Esophagus mucosa (tissue), 1 donor: ENCODE data around the gene TICRR. TPM values are rescaled to one million over a fixed set of nuclear protein-coding genes. Genes with fewer than 3 reads are reported as not detected.
A peak's percentile ranks its signal among the peaks of the same experiment; 100 is the strongest.
"Not testable (repeated sequence)": the region's sequence is repeated elsewhere in the genome, so short reads cannot be mapped to it uniquely, and the experiment has no call there.

ENCODE experiments used
- ATAC-seq: fragments of 200-7000 bp; cut with Tn5 transposase; one replicate; pipeline ENCODE4 v1.9.1; 2020
- total RNA-seq: library from RNA; stranded (reverse); gene quantifications from one replicate; pipeline ENCODE4 v1.2.4, GENCODE V29; 2023
- donor health status: DM: yes; HTN: yes; CAD: no.

The TICRR gene
- total RNA-seq, result 17.0 TPM

- ATAC-seq, result peak; percentile 98
Observed at GRCh38 chr15:89575146-89575655, at the start of gene TICRR. Gene TICRR (plus strand): TSS chr15:89575469. CDS start chr15:89575587, 118 bp downstream.

GRCh38 chr15:89526181-89526580, 49.1 kb upstream of the TICRR start:
- ATAC-seq, result no peak

GRCh38 chr15:89526601-89527441, 48.4 kb upstream of the TICRR start:
- ATAC-seq, result no peak

- ATAC-seq, result no peak
Observed at GRCh38 chr15:89528757-89529352, 46.4 kb upstream of the TICRR start.

- ATAC-seq, result no peak
Observed at GRCh38 chr15:89530976-89531375, 44.3 kb upstream of the TICRR start.

- ATAC-seq, result peak; percentile 96
Observed at GRCh38 chr15:89531796-89532537, 43.3 kb upstream of the TICRR start.

GRCh38 chr15:89533861-89534544, 41.3 kb upstream of the TICRR start:
- no peak for ATAC-seq

- ATAC-seq, result no peak
Observed at GRCh38 chr15:89539027-89539426, 36.2 kb upstream of the TICRR start.

- peak; percentile 76 for ATAC-seq
Observed at GRCh38 chr15:89542369-89542768, 32.9 kb upstream of the TICRR start.

- no peak for ATAC-seq
Observed at GRCh38 chr15:89543389-89543788, 31.9 kb upstream of the TICRR start.

GRCh38 chr15:89549138-89549537, 26.1 kb upstream of the TICRR start:
- ATAC-seq, result not testable (repeated sequence)

GRCh38 chr15:89550427-89550826, 24.8 kb upstream of the TICRR start:
- no peak for ATAC-seq

- ATAC-seq, result peak; percentile 60
Observed at GRCh38 chr15:89551550-89551949, 23.7 kb upstream of the TICRR start.

- peak; percentile 30 for ATAC-seq
Observed at GRCh38 chr15:89553632-89554031, 21.6 kb upstream of the TICRR start.

GRCh38 chr15:89554247-89554646, 21.0 kb upstream of the TICRR start:
- no peak for ATAC-seq

GRCh38 chr15:89555768-89556167, 19.5 kb upstream of the TICRR start:
- ATAC-seq, result peak; percentile 13

GRCh38 chr15:89556413-89557262, 18.6 kb upstream of the TICRR start:
- peak; percentile 79 for ATAC-seq

GRCh38 chr15:89559769-89560264, 15.5 kb upstream of the TICRR start:
- ATAC-seq, result no peak

GRCh38 chr15:89566181-89566580, 9.1 kb upstream of the TICRR start:
- no peak for ATAC-seq

- ATAC-seq, result no peak
Observed at GRCh38 chr15:89566621-89567294, 8.5 kb upstream of the TICRR start.
